HCT116 (cell line): ENCODE measurements around the gene SMOC1. TPM values are rescaled to one million over a fixed set of nuclear protein-coding genes. Genes with fewer than 3 reads are reported as not detected.

Experiments
- ATAC-seq: fragments of 200-7000 bp; cut with Tn5 transposase; 2 replicates; pipeline ENCODE4 v1.9.1; 2020; ENCODE audit warnings: mild to moderate bottlenecking, moderate library complexity
- BruUV-seq: library from RNA; stranded (reverse); fragments of 400-500 nt; replicated peaks from 2 replicates; lab custom pipeline; 2021; lab: Mats Ljungman, UMichigan
- CTCF ChIA-PET: fragments of 300-600 bp; sonication (Branson Sonifier 250); formaldehyde crosslinking; loops from one replicate; lab custom pipeline; 2021; ENCODE audit warnings: antibody characterized with exemption; lab: Charles Lee
- POLR2A ChIA-PET: fragments of 300-600, 350-600 bp; sonication (Branson Sonifier 250); formaldehyde crosslinking; loops from one replicate; lab custom pipeline; 2021; ENCODE audit warnings: antibody characterized with exemption; lab: Charles Lee
- RAD21 ChIA-PET, 2 experiments: fragments of 300-600 bp; sonication (Branson Sonifier 250); formaldehyde crosslinking; loops; one replicate each; lab custom pipeline; 2023; ENCODE audit warnings: low total read pairs in 2 of 2; ENCODE audit not compliant: uncharacterized antibody in 2 of 2, unreplicated experiment in 2 of 2, low non-redundant PET in 1 of 2; lab: Charles Lee
- DNase-seq: peaks from one replicate; pipeline ENCODE4 v3.0.0-alpha.2; 2010; ENCODE audit warnings: low read depth, low spot score
- H2AFZ ChIP-seq: fragments of 200-600 bp; shearing (Covaris generic), sonication (generic); 2 replicates; pipeline ENCODE4 v1.6.1; 2017; ENCODE audit warnings: low read depth, mixed run types, mixed read lengths, antibody characterized with exemption, low read length; ENCODE audit not compliant: poor library complexity, severe bottlenecking
- H3K27ac ChIP-seq: 2 replicates; pipeline ENCODE4 v1.5.1; 2012; ENCODE audit warnings: low read depth, low read length
- H3K27me3 ChIP-seq: fragments of 200-600 bp; sonication (generic); 2 replicates; pipeline ENCODE4 v1.6.1; 2016; ENCODE audit warnings: mixed run types, low read length, mixed read lengths; ENCODE audit not compliant: insufficient read depth
- H3K36me3 ChIP-seq, 2 experiments: fragments of 200-500 bp in 1 of 2; fragments of 200-600 bp in 1 of 2; sonication (Bioruptor generic) in 1 of 2; sonication (generic) in 1 of 2; 2 replicates each; pipeline versions ENCODE4 v1.5.1 to v1.6.1; 2014 to 2016; ENCODE audit warnings: low read length in 2 of 2, inconsistent platforms in 1 of 2, mixed read lengths in 1 of 2, mixed run types in 1 of 2; ENCODE audit not compliant: insufficient read depth in 2 of 2, control insufficient read depth in 1 of 2
- H3K4me1 ChIP-seq, 2 experiments: fragments of 200-600 bp in 1 of 2; sonication (generic) in 1 of 2; 2 replicates each; pipeline versions ENCODE4 v1.5.1 to v1.6.1; 2012 to 2017; ENCODE audit warnings: low read length in 2 of 2, inconsistent platforms in 1 of 2, mild to moderate bottlenecking in 1 of 2, mixed read lengths in 1 of 2, mixed run types in 1 of 2, moderate library complexity in 1 of 2; ENCODE audit not compliant: insufficient read depth in 2 of 2, control insufficient read depth in 1 of 2
- H3K4me2 ChIP-seq: fragments of 200-600 bp; sonication (generic); 2 replicates; pipeline ENCODE4 v1.6.1; 2017; ENCODE audit warnings: mixed run types, low read length, mixed read lengths
- H3K4me3 ChIP-seq, 2 experiments: fragments of 200-600 bp in 1 of 2; sonication (generic) in 1 of 2; replicated peaks in 1 of 2; 2 replicates each; pipeline ENCODE4 v1.5.1; 2011 to 2016; ENCODE audit warnings: low read length in 2 of 2, control low read depth in 1 of 2, low read depth in 1 of 2, mild to moderate bottlenecking in 1 of 2, mixed read lengths in 1 of 2, mixed run types in 1 of 2
- H3K79me2 ChIP-seq: fragments of 200-600 bp; sonication (generic); 2 replicates; pipeline ENCODE4 v1.6.1; 2017; ENCODE audit warnings: mild to moderate bottlenecking, mixed run types, low read length, moderate library complexity, mixed read lengths; ENCODE audit not compliant: insufficient read depth
- H3K9ac ChIP-seq: fragments of 200-600 bp; sonication (generic); 2 replicates; pipeline ENCODE4 v1.6.1; 2016; ENCODE audit warnings: low read length, mixed read lengths
- H3K9me2 ChIP-seq: fragments of 200-600 bp; sonication (generic), shearing (Covaris generic); 2 replicates; pipeline ENCODE4 v1.6.1; 2017; ENCODE audit warnings: mixed run types, mild to moderate bottlenecking, moderate library complexity; ENCODE audit not compliant: insufficient read depth
- H3K9me3 ChIP-seq, 2 experiments: fragments of 200-500 bp in 1 of 2; fragments of 200-600 bp in 1 of 2; sonication (Bioruptor generic) in 1 of 2; sonication (generic) in 1 of 2; 2 replicates each; pipeline ENCODE4 v1.6.1; 2014 to 2017; ENCODE audit warnings: low read length in 2 of 2, mixed read lengths in 2 of 2, inconsistent platforms in 1 of 2, low read depth in 1 of 2, mild to moderate bottlenecking in 1 of 2, mixed run types in 1 of 2, moderate library complexity in 1 of 2; ENCODE audit not compliant: control insufficient read depth in 1 of 2, insufficient read depth in 1 of 2
- H4K20me1 ChIP-seq: fragments of 200-600 bp; sonication (generic), shearing (Covaris generic); 2 replicates; pipeline ENCODE4 v1.6.1; 2017; ENCODE audit warnings: mixed run types, mild to moderate bottlenecking, moderate library complexity; ENCODE audit not compliant: insufficient read depth
- CEBPB ChIP-seq: IDR thresholded peaks from 2 replicates; pipeline ENCODE4 v1.6.1; 2012; ENCODE audit warnings: low read depth
- ELF1 ChIP-seq: IDR thresholded peaks from 2 replicates; pipeline ENCODE4 v1.6.1; 2012; ENCODE audit warnings: low read depth, borderline replicate concordance
- EZH2 ChIP-seq: fragments of 200-600 bp; sonication (generic); IDR thresholded peaks from 2 replicates; pipeline ENCODE4 v1.6.1; 2017; ENCODE audit warnings: antibody characterized with exemption, mixed run types
- EZH2phosphoT487 ChIP-seq: fragments of 200-600 bp; IDR thresholded peaks from 2 replicates; pipeline ENCODE4 v1.6.1; 2018; ENCODE audit warnings: antibody characterized with exemption, borderline replicate concordance
- FOSL1 ChIP-seq: IDR thresholded peaks from 2 replicates; pipeline ENCODE4 v1.6.1; 2012; ENCODE audit warnings: low read depth
- SIN3A ChIP-seq: IDR thresholded peaks from 2 replicates; pipeline ENCODE4 v1.6.1; 2012; ENCODE audit warnings: low read depth
- SP1 ChIP-seq: IDR thresholded peaks from 2 replicates; pipeline ENCODE4 v1.6.1; 2012; ENCODE audit warnings: low read depth
- TCF7L2 ChIP-seq: IDR thresholded peaks from 2 replicates; pipeline ENCODE4 v1.7.0; 2011; ENCODE audit warnings: borderline replicate concordance, inconsistent platforms; ENCODE audit not compliant: insufficient read depth, insufficient read length; ENCODE audit errors: extremely low read depth
- YY1 ChIP-seq: IDR thresholded peaks from 2 replicates; pipeline ENCODE4 v1.6.1; 2011; ENCODE audit warnings: low read length, low read depth, moderate library complexity, mild to moderate bottlenecking; ENCODE audit not compliant: insufficient replicate concordance; ENCODE audit errors: extremely low read depth
- ZNF274 ChIP-seq: fragments of 200-500 bp; sonication (Bioruptor generic); IDR thresholded peaks from 2 replicates; pipeline ENCODE4 v1.6.1; 2014; ENCODE audit warnings: mild to moderate bottlenecking, low read depth, low read length, inconsistent platforms
- intact Hi-C: fragments of 100-400 bp; cut with micrococcal nuclease; formaldehyde crosslinking; loops from 2 replicates; pipeline ENCODE4 v1.10.0; 2022
- total RNA-seq: library from RNA; stranded (reverse); gene quantifications from one replicate; pipeline ENCODE4 v1.2.1, GENCODE V29; 2021; ENCODE audit not compliant: unreplicated experiment
- TF ChIP-seq, protein P1 (sequence below), 3 experiments: fragments of 200-600 bp in 1 of 3; sonication (generic) in 1 of 3; IDR thresholded peaks in 2 of 3; conservative IDR thresholded peaks in 1 of 3; 2 replicates each; pipeline ENCODE4 v1.5.1; 2012 to 2017; ENCODE audit warnings: low read depth in 2 of 3, low read length in 2 of 3, antibody characterized with exemption in 1 of 3, borderline replicate concordance in 1 of 3, control low read depth in 1 of 3, mild to moderate bottlenecking in 1 of 3, mixed read lengths in 1 of 3, mixed run types in 1 of 3, moderate library complexity in 1 of 3; ENCODE audit not compliant: insufficient read depth in 1 of 3

SMOC1 gene
- total RNA-seq, 1 experiment from 2014 or later = not detected

DNA sequence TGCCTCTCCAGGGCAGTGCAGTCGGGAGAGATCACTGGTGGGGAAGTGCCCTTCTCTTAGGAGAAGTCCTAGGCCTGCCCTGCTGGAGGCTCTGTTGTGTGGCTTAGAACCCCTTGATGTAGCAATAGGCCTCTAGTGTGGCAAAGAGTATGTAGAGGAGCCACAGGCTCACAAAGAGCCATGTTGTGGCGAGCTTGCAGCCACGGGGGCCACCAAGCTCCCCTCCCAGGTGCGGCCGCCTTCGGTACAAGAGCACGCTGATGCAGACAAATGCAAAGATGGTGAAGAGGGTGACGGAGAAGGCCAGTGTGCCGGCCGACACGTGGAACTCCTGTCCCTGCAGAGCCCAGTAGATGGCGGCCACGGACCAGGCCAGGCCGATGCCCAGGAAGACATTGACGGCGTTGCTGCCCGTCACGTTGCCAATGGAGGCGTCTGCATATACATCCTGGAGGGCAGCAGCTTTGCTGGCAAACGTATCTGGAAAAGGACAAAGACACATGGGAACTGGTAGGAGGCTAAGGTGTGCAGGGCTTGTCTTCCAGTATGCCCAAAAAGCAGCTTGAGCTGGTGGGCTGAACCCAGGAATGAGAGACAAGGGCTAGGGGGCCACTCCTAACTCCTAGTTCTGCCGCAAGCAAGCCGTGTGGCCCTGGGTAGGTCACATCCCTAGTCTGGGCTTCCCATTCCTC is 166.8 kb downstream of the SMOC1 start (continued):
- TF ChIP-seq TCF7L2 (peak; percentile 33), YY1 (peak; percentile 92), EZH2phosphoT487 (no peak), SIN3A (no peak), ZNF274 (no peak), EZH2 (no peak), ELF1 (no peak), SP1 (no peak), FOSL1 (no peak), CEBPB (no peak)

DNA sequence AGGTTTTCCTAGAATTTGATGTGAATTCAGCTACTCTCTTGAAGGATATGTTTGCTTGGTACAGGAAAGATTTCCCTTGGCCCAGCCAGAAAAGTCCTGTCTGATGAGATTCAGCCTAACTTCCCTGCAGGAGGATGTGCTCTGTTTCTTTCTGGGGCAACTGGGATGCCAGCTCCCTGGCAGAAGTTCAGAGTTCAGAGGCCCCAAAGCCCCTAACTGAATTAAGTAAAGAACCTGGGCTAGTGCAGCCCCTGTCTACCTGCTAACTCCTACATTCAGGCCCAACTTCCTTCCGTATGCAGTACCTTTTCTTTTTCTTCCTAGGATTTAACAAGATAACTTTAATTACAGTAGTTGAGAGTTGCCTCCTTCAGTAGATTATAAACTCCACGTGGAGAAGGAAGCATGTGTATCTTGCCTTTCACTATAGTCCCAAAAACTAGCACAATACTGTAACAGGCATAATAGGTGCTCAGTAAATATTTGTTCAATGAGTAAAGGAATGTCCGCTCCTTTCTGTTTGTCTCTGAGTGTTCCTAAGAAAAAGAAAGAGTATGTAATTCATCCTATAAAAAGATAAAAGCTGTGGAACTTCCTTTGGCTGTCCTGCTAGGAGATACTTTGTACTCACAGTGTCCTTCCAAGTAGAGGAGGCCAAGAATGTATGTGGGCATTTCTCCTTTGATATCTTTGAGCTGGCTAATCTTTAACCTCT is 168.5 kb downstream of the SMOC1 start:
- H3K79me2 ChIP-seq = no peaks in the 10 kb centered on the region
- H3K4me1 ChIP-seq = peaks cover 0 to 7% of the 10 kb centered on the region in 2 experiments; a peak in 1 of 4 replicates
- ChIA-PET RAD21 (no interaction called here), POLR2A (no interaction called here)
- DNase-seq = no peak
- intact Hi-C loops = loop anchor here (2.0 kb wide), 3 partner anchors 209 to 521 kb away; no protein-coding TSS in a partner anchor
- no peak overlapping the region for H3K27ac ChIP-seq
- H3K27me3 ChIP-seq = peaks cover 4% of the 10 kb centered on the region; the same call in 1 of the 2 replicates
- H3K4me3 ChIP-seq = no peak overlapping the region
- H2AFZ ChIP-seq = no peak overlapping the region
- H3K4me2 ChIP-seq = no peak overlapping the region
- H3K9me2 ChIP-seq = no peaks in the 10 kb centered on the region
- TF ChIP-seq, protein P1, sequence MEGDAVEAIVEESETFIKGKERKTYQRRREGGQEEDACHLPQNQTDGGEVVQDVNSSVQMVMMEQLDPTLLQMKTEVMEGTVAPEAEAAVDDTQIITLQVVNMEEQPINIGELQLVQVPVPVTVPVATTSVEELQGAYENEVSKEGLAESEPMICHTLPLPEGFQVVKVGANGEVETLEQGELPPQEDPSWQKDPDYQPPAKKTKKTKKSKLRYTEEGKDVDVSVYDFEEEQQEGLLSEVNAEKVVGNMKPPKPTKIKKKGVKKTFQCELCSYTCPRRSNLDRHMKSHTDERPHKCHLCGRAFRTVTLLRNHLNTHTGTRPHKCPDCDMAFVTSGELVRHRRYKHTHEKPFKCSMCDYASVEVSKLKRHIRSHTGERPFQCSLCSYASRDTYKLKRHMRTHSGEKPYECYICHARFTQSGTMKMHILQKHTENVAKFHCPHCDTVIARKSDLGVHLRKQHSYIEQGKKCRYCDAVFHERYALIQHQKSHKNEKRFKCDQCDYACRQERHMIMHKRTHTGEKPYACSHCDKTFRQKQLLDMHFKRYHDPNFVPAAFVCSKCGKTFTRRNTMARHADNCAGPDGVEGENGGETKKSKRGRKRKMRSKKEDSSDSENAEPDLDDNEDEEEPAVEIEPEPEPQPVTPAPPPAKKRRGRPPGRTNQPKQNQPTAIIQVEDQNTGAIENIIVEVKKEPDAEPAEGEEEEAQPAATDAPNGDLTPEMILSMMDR (IDR thresholded peaks at IDR 0.05 in 2 of 3, conservative IDR thresholded peaks at IDR 0.05 in 1 of 3; ENCODE audit: borderline replicate concordance in 1 of 3, insufficient read depth in 1 of 3, low read depth in 2 of 3, low read length in 2 of 3) = no peak
- TF ChIP-seq EZH2 = no peak
- no peak for TF ChIP-seq SP1
- TF ChIP-seq, all 23 proteins: peak for 0
- Histone ChIP-seq H3K36me3 (no peaks in the 10 kb centered on the region), H3K9ac (no peak overlapping the region), H3K9me3 (no peaks in the 10 kb centered on the region), H4K20me1 (no peaks in the 10 kb centered on the region)
- BruUV-seq = no TSS peak
- CTCF ChIA-PET = interaction anchor here (1.2 to 5.0 kb wide), 2 partner anchors 25 to 39 kb away, joined by 3 to 35 read pairs; no protein-coding TSS in a partner anchor
- ATAC-seq = no peak
